Measurements from ENCODE around the gene SLC17A1. TPM values are rescaled to one million over a fixed set of nuclear protein-coding genes. Genes with fewer than 3 reads are reported as not detected.
A peak's percentile ranks its signal among the peaks of the same experiment; 100 is the strongest.

SLC17A1 gene
- total RNA-seq, 1 donor from 2014 or later = not detected

GRCh38 chr6:25745836-25746235, 86.0 kb downstream of the SLC17A1 start:
- no peak for DNase-seq (ENCODE audit: low read depth)
- TF ChIP-seq CTCF (conservative IDR thresholded peaks at IDR 0.05; ENCODE audit: low read depth, low read length) = no peak
- no peak overlapping the region for H3K4me3 ChIP-seq (ENCODE audit: low read depth, low read length)

- no peak overlapping the region for H3K4me3 ChIP-seq (ENCODE audit: low read depth, low read length)
- no peak for TF ChIP-seq CTCF (conservative IDR thresholded peaks at IDR 0.05; ENCODE audit: low read depth, low read length)
- peak; percentile 7 for DNase-seq (ENCODE audit: low read depth)
Measured at GRCh38 chr6:25743868-25744267, 88.0 kb downstream of the SLC17A1 start.

- DNase-seq (ENCODE audit: low read depth) = no peak
- no peak overlapping the region for H3K4me3 ChIP-seq (ENCODE audit: low read depth, low read length)
- TF ChIP-seq CTCF (conservative IDR thresholded peaks at IDR 0.05; ENCODE audit: low read depth, low read length) = no peak
Measured at GRCh38 chr6:25735261-25735660, 96.6 kb downstream of the SLC17A1 start.

Other genes starting within 250 kb of the SLC17A1 start
- not detected in 2 replicates for gene SCGN, start 179.8 kb downstream of the SLC17A1 start, total RNA-seq
- not detected in 2 replicates for gene SLC17A4, start 77.3 kb downstream of the SLC17A1 start, total RNA-seq
- not detected in 2 replicates for gene SLC17A3, start 42.2 kb upstream of the SLC17A1 start, total RNA-seq
- not detected in 2 replicates for gene SLC17A2, start 98.6 kb upstream of the SLC17A1 start, total RNA-seq
- gene TRIM38, start 130.8 kb upstream of the SLC17A1 start, total RNA-seq = 3.0 and 4.2 TPM in 2 replicates